Right lung (tissue), 10 donors: ENCODE measurements around the gene MORN3. TPM values are rescaled to one million over a fixed set of nuclear protein-coding genes. Genes with fewer than 3 reads are reported as not detected.
"Not testable (repeated sequence)": the region's sequence is repeated elsewhere in the genome, so short reads cannot be mapped to it uniquely, and the experiment has no call there.

Experiments
- DNase-seq, 2 donors: peaks; one replicate each; pipeline ENCODE4 v3.0.0-alpha.2; 2013
- long read RNA-seq, 8 donors: transcript quantifications; one replicate each; lab custom pipeline, GENCODE V29; 2026
- polyA plus RNA-seq, 5 donors: library from polyadenylated mRNA; unstranded; fragments of 120-200 nt; gene quantifications; one replicate each; pipeline versions ENCODE4 v1.2.1 to v1.2.3, GENCODE V29; 2013; ENCODE audit warnings: inconsistent platforms in 1 of 5, low replicate concordance in 1 of 5; ENCODE audit not compliant: insufficient read length in 5 of 5, insufficient read depth in 1 of 5

Gene MORN3
- 1 to 10 TPM in 4 of 5 donors, under 1 TPM in 1; 0.70 to 2.6 (median 1.9) TPM for polyA plus RNA-seq
- long read RNA-seq, donor 1: 0 reads
- long read RNA-seq, donor 2: 0 reads
- long read RNA-seq, donor 3, partial matches to known transcripts: 0 of 1 reads
- long read RNA-seq, donor 3, other reads (novel, unspliced or antisense): 0 of 1 reads
- long read RNA-seq, donor 4: 0 reads
- long read RNA-seq, donor 5: 0 reads
- long read RNA-seq, donor 6: 0 reads
- long read RNA-seq, donor 7: 0 reads
- long read RNA-seq, donor 8: 0 reads

- no peak for DNase-seq
Observed at GRCh38 chr12:121669521-121669900, at the start of gene MORN3. Gene MORN3, minus strand, starts transcription at chr12:121669654. Its CDS starts 171 bp downstream, at chr12:121669483.

- DNase-seq: no peak
Observed at GRCh38 chr12:121718653-121719239, 49.3 kb upstream of the MORN3 start.

GRCh38 chr12:121717041-121717699 is 47.7 kb upstream of the MORN3 start:
- DNase-seq: no peak

DNA sequence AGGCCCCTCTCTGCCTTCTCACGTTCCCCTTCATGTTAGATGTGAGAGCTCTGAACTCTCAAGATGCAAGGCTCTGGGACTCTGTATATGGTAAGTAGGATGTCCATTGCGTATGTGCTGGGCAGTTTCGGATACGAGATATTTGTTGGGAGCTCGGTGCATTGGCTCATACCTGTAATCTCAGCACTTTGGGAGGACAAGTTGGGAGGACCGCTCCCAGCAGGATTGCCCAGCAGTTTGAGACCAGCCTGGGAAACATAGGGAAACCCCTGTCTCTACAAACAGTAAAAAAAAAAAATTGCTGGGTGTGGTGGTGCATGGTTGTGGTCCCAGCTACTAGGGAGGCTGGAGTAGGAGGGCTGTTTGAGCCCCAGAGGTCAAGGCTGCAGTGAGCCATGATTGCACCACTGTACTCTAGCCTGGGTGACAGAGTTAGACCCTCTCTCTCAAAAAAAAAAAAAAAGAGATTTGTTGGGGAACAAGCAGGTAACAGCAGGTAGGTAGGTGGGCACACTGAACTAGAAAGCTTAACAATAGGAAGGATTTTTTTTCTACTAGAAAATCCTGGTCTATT is 46.5 kb upstream of the MORN3 start:
- no peak for DNase-seq

GRCh38 chr12:121715055-121715454 is 45.6 kb upstream of the MORN3 start:
- DNase-seq: not testable (repeated sequence)

- DNase-seq: no peak
Observed at GRCh38 chr12:121713793-121714192, 44.3 kb upstream of the MORN3 start.

DNA sequence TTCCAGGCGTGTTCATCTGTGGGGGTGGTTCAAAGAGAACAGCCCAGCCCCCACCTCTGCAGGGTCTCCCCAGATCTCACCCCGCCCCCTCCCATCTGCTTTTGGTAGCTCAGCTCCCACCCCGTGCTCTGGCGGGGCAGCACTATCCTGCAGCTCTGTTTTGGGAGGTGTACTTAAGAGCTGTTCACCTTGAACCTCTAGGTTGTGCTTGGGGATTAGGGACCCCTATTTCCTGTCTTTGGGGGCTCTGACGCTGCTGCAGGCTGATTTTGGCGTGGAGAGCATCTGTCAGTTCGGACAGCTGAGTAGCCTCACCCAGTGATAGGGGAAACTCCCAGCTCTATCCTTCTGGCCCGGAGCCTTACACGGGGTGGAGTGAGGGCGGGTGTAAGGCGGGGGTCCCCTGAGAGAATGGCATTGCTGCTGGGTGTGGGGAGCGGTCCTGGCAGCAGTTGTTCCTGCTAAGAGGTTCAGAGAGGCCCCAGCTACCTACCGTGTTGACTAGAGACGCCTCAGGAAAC is 43.9 kb upstream of the MORN3 start:
- DNase-seq: peak in 1 of 2 donors; percentile 36

- peak; percentile 75 to 81 for DNase-seq
Observed at GRCh38 chr12:121712461-121713256, 43.2 kb upstream of the MORN3 start, which contains the start of gene TMEM120B. Gene TMEM120B, plus strand, starts transcription at chr12:121712752. Its CDS starts 144 bp downstream, at chr12:121712896.

- DNase-seq: no peak
Observed at GRCh38 chr12:121712190-121712460, 42.7 kb upstream of the MORN3 start.

DNA sequence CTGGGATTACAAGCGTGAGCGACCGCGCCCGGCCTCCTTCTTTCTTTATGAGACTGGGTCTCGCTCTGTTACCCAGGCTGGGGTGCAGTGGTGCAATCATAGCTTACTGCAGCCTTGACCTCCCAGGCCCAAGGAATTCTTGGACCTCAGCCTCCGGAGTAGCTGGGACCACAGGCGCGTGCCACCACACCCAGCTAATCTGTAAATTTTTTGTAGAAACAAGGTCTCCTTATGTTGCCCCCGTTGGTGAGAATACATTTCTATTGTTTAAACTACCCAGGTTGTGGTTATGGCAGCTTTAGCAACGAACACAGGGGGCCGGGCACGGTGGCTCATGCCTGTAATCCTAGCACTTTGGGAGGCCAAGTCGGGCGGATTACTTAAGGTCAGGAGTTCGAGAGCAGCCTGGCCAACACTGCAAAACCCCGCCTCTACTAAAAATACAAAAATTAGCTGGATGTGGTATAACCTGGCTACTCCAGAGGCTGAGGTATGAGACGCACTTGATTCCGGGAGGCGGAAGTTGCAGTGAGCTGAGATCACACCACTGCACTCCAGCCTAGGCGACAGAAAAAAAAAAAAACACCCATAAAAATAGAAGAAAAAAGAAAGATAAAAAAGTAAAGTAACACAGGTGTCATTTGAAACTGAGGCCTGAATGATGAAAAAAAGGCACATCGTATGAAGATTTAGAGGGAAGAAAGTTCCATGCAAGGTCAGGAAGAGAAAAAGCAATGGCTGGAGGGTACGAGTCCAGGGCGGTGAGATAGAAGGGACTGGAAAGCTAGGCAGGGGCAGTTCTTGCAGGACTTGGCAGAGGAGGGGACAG is 42.1 kb upstream of the MORN3 start:
- no peak for DNase-seq

GRCh38 chr12:121709478-121709961 is 40.1 kb upstream of the MORN3 start:
- DNase-seq: no peak

- DNase-seq: not testable (repeated sequence)
Observed at GRCh38 chr12:121709064-121709424, 39.6 kb upstream of the MORN3 start.

DNA sequence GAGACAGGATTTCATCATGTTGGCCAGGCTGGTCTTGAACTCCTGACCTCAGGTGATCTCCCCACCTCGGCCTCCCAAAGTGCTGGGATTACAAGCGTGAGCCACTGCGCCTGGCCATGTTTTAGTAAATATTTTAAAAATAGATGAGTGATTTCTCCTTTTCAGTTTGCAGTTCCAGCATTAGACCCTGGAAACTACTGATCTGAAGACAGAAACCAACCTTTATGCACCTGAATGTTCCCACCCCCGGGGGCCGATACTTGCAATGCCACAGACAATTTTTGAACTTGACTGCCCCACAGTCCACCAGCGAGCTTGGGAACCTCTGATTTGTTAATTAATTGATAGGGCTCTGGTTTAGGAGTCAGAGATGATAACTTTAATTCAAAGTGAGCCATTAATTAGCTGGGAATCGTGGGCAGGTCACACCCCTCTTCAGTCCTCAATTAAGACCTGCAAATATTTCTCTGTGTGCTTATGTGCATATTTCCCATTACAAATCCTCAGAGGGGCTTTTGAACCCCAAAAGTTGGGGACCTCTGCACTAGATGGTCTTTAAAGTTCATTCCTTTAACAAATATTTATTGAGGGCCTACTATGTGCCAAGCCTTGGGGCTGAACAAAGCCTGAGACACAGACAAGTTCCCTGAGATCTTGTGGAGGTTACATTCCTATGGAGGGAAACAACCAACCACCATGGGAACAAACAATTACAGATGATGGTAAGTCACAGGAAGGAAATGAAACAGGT is 39.0 kb upstream of the MORN3 start:
- no peak for DNase-seq

GRCh38 chr12:121705514-121705913 is 36.1 kb upstream of the MORN3 start:
- DNase-seq: no peak

DNA sequence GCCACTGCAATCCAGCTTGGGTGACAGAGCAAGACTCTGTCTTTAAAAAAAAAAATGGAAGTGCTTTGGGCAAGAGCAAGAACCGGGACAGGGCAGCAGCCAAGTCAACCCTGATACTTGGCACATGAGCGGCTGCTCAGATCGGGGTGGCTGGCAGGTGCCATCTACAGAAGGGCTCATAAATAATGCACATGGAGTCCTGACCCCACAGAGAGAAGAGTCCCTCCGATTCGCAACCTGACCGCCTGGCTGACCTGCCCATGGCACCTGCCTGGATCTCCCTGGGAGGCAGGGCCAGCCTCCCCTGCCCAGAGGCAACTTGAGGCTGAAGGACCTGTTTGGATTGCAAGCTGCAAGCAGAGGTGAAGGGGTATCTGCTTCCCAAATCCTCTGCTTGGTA is 33.5 kb upstream of the MORN3 start:
- no peak for DNase-seq

GRCh38 chr12:121701667-121702277 is 32.3 kb upstream of the MORN3 start:
- DNase-seq: peak in 1 of 2 donors; percentile 42

DNA sequence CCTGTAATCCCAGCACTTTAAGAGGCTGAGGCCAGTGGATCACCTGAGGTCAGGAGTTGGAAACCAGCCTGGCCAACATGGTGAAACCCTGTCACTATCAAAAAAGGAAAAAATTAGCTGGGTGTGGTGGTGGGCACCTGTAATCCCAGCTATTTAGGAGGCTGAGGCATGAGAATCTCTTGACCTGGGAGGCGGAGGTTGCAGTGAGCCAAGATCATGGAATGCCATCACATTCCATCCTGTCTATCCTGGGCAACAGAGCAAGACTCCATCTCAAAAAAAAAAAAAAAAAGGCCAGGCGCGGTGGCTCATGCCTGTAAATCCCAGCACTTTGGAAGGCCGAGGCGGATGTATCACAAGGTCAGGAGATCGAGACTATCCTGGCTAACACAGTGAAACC is 28.4 kb upstream of the MORN3 start:
- DNase-seq: not testable (repeated sequence)

GRCh38 chr12:121697093-121697698 is 27.7 kb upstream of the MORN3 start:
- DNase-seq: no peak

DNA sequence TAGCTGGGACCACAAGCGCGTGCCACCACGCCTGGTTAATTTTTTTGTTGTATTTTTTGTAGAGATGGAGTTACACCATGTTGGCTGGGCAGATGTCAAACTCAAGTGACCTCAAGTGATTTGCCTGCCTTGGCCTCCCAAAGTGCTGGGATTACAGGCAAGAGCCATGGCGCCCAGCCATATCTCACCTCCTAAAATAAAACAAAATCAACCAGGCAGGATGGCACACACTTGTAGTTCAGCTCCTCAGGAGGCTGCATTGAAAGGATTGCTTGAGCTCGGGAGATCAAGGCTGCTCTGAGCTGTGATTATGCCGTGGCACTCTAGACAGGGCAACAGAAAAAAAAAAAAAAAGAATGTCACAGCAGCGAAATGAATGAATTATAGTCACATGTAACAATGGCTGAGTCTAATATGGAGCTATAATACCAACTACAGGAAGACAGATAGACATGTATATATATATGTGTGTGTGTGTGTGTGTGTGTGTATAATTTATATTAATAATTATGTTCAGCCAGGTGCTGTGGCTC is 23.8 kb upstream of the MORN3 start:
- DNase-seq: no peak
